IMR-90 (cell line): ENCODE data around the gene PLCB3. TPM values are rescaled to one million over a fixed set of nuclear protein-coding genes. Genes with fewer than 3 reads are reported as not detected.

ENCODE experiments used
- ATAC-seq: fragments of 200-7000 bp; cut with Tn5 transposase; 2 replicates; pipeline ENCODE4 v1.9.1; 2020; ENCODE audit warnings: low read depth, mild to moderate bottlenecking, moderate library complexity
- BruUV-seq: library from RNA; stranded (reverse); fragments of 400-500 nt; replicated peaks from 2 replicates; lab custom pipeline; 2021; lab: Mats Ljungman, UMichigan
- CTCF ChIA-PET: fragments of 300-600 bp; formaldehyde crosslinking; extraction: SDS; loops from one replicate; lab custom pipeline; 2021; ENCODE audit warnings: antibody characterized with exemption; lab: Yijun Ruan, JAX
- POLR2A ChIA-PET: fragments of 300-600 bp; sonication (Branson Sonifier 250); formaldehyde crosslinking; loops from one replicate; lab custom pipeline; 2022; ENCODE audit warnings: antibody characterized with exemption; ENCODE audit not compliant: unreplicated experiment; lab: Charles Lee
- DNase-seq: peaks from one replicate; pipeline ENCODE4 v3.0.0; 2013
- H2AFZ ChIP-seq: replicated peaks from 2 replicates; pipeline ENCODE3; 2013; ENCODE audit warnings: low read length, mild to moderate bottlenecking; ENCODE audit not compliant: poor library complexity
- H2AK5ac ChIP-seq: 2 replicates; pipeline ENCODE4 v1.6.1; 2013; ENCODE audit warnings: low read depth, low read length, inconsistent platforms
- H2AK9ac ChIP-seq: replicated peaks from 2 replicates; pipeline ENCODE3; 2013; ENCODE audit warnings: mild to moderate bottlenecking, low read depth, low read length, moderate library complexity; ENCODE audit not compliant: poor library complexity
- H2BK120ac ChIP-seq: 2 replicates; pipeline ENCODE4 v1.6.1; 2013; ENCODE audit warnings: low read depth, low read length, inconsistent platforms
- H2BK15ac ChIP-seq: 3 replicates; pipeline ENCODE4 v1.6.1; 2013; ENCODE audit warnings: low read depth, low read length, inconsistent platforms
- H2BK20ac ChIP-seq: 2 replicates; pipeline ENCODE4 v1.6.1; 2013; ENCODE audit warnings: low read depth, mild to moderate bottlenecking, inconsistent platforms, low read length, moderate library complexity
- H2BK5ac ChIP-seq: 2 replicates; pipeline ENCODE4 v1.6.1; 2013; ENCODE audit warnings: mild to moderate bottlenecking, low read depth, low read length, inconsistent platforms; ENCODE audit not compliant: poor library complexity, severe bottlenecking
- H3K14ac ChIP-seq: replicated peaks from 2 replicates; pipeline ENCODE4 v1.6.1; 2013; ENCODE audit warnings: low read depth, low read length, inconsistent platforms
- H3K18ac ChIP-seq: 2 replicates; pipeline ENCODE4 v1.6.1; 2013; ENCODE audit warnings: low read depth, low read length, control low read depth
- H3K23ac ChIP-seq: 2 replicates; pipeline ENCODE4 v1.6.1; 2013; ENCODE audit warnings: low read depth, low read length, inconsistent platforms
- H3K27ac ChIP-seq: 2 replicates; pipeline ENCODE4 v1.5.1; 2013; ENCODE audit warnings: mild to moderate bottlenecking, control low read depth, low read length; ENCODE audit not compliant: insufficient read depth
- H3K27me3 ChIP-seq: 2 replicates; pipeline ENCODE4 v1.6.1; 2013; ENCODE audit warnings: low read length; ENCODE audit not compliant: control insufficient read depth, insufficient read depth
- H3K36me3 ChIP-seq: 2 replicates; pipeline ENCODE4 v1.6.1; 2013; ENCODE audit warnings: low read length, mixed read lengths; ENCODE audit not compliant: control insufficient read depth, insufficient read depth
- H3K4ac ChIP-seq: 2 replicates; pipeline ENCODE4 v1.6.1; 2013; ENCODE audit warnings: low read depth, low read length, inconsistent platforms
- H3K4me1 ChIP-seq: 2 replicates; pipeline ENCODE4 v1.6.1; 2013; ENCODE audit warnings: low read length, mixed read lengths; ENCODE audit not compliant: control insufficient read depth, insufficient read depth
- H3K4me2 ChIP-seq: 2 replicates; pipeline ENCODE4 v1.6.1; 2013; ENCODE audit warnings: low read depth, mild to moderate bottlenecking, control low read depth, low read length, moderate library complexity
- H3K4me3 ChIP-seq: 2 replicates; pipeline ENCODE4 v1.5.1; 2013; ENCODE audit warnings: low read depth, mild to moderate bottlenecking, control low read depth, low read length, moderate library complexity; ENCODE audit not compliant: insufficient read depth
- H3K56ac ChIP-seq: 2 replicates; pipeline ENCODE4 v1.6.1; 2013; ENCODE audit warnings: low read length, inconsistent platforms; ENCODE audit not compliant: insufficient read depth; ENCODE audit errors: extremely low read depth
- H3K79me1 ChIP-seq, 2 experiments: 2 replicates each; pipeline ENCODE4 v1.6.1; 2013; ENCODE audit warnings: low read length in 2 of 2, inconsistent platforms in 1 of 2, low read depth in 1 of 2
- H3K9ac ChIP-seq: 2 replicates; pipeline ENCODE4 v1.6.1; 2013; ENCODE audit warnings: low read depth, low read length, control low read depth
- H3K9me1 ChIP-seq: 2 replicates; pipeline ENCODE4 v1.6.1; 2013; ENCODE audit warnings: low read length, inconsistent platforms; ENCODE audit not compliant: insufficient read depth
- H3K9me3 ChIP-seq: 2 replicates; pipeline ENCODE4 v1.6.1; 2013; ENCODE audit warnings: low read length; ENCODE audit not compliant: control insufficient read depth, insufficient read depth
- H4K20me1 ChIP-seq: 2 replicates; pipeline ENCODE4 v1.6.1; 2013; ENCODE audit warnings: low read length, inconsistent platforms; ENCODE audit not compliant: insufficient read depth
- H4K5ac ChIP-seq: 2 replicates; pipeline ENCODE4 v1.6.1; 2013; ENCODE audit warnings: mild to moderate bottlenecking, low read depth, low read length, control low read depth
- H4K8ac ChIP-seq, 2 experiments: 2 replicates each; pipeline ENCODE4 v1.6.1; 2013; ENCODE audit warnings: low read depth in 2 of 2, low read length in 2 of 2, control low read depth in 1 of 2, inconsistent platforms in 1 of 2
- H4K91ac ChIP-seq: 2 replicates; pipeline ENCODE4 v1.6.1; 2013; ENCODE audit warnings: low read depth, low read length, inconsistent platforms; ENCODE audit not compliant: insufficient read depth
- BHLHE40 ChIP-seq: fragments of 150-350 bp; IDR thresholded peaks from 2 replicates; pipeline ENCODE4 v1.6.1; 2016; ENCODE audit warnings: mild to moderate bottlenecking, low read depth, low read length
- CEBPB ChIP-seq: IDR thresholded peaks from 2 replicates; pipeline ENCODE4 v1.6.1; 2012; ENCODE audit warnings: low read depth, low read length, improper control_type of control experiment
- CHD1 ChIP-seq: IDR thresholded peaks from 2 replicates; pipeline ENCODE4 v1.6.1; 2012; ENCODE audit warnings: low read depth, low read length, improper control_type of control experiment
- FOS ChIP-seq: fragments of 150-350 bp; IDR thresholded peaks from 2 replicates; pipeline ENCODE4 v1.6.1; 2016; ENCODE audit warnings: low read depth, low read length
- MAZ ChIP-seq: IDR thresholded peaks from 2 replicates; pipeline ENCODE4 v1.6.1; 2012; ENCODE audit warnings: low read depth, mild to moderate bottlenecking, low read length, improper control_type of control experiment, moderate library complexity, borderline replicate concordance
- MXI1 ChIP-seq: IDR thresholded peaks from 2 replicates; pipeline ENCODE4 v1.6.1; 2012; ENCODE audit warnings: low read depth, mild to moderate bottlenecking, low read length, moderate library complexity, borderline replicate concordance
- NFE2L2 ChIP-seq: fragments of 150-350 bp; IDR thresholded peaks from 2 replicates; pipeline ENCODE4 v1.6.1; 2016; ENCODE audit warnings: low read depth, mild to moderate bottlenecking, low read length
- POLR2A ChIP-seq: IDR thresholded peaks from 2 replicates; pipeline ENCODE4 v1.6.1; 2012; ENCODE audit warnings: mild to moderate bottlenecking, low read depth, low read length
- RCOR1 ChIP-seq: IDR thresholded peaks from 2 replicates; pipeline ENCODE4 v1.6.1; 2012; ENCODE audit warnings: mild to moderate bottlenecking, low read length, improper control_type of control experiment; ENCODE audit not compliant: insufficient replicate concordance
- RFX5 ChIP-seq: IDR thresholded peaks from 2 replicates; pipeline ENCODE4 v1.8.0; 2012; ENCODE audit warnings: low read depth, mild to moderate bottlenecking, low read length, moderate library complexity
- SMC3 ChIP-seq: fragments of 150-350 bp; IDR thresholded peaks from 2 replicates; pipeline ENCODE4 v1.6.1; 2016; ENCODE audit warnings: low read depth, mild to moderate bottlenecking, antibody characterized with exemption, low read length, moderate library complexity
- WGBS, 2 experiments: methylation state at CpG; one replicate each; pipeline versions ENCODE4 v1.1.5 to v1.1.7; 2013; ENCODE audit warnings: missing lambda C conversion rate in 2 of 2; ENCODE audit not compliant: insufficient read length in 1 of 2; ENCODE audit errors: extremely low coverage in 2 of 2; 5-methylcytosine and 5-hydroxymethylcytosine counted together
- dilution Hi-C: fragments of 300-500 bp; cut with HindIII; formaldehyde crosslinking; loops from one replicate; pipeline ENCODE4 v1.14.3; 2018; ENCODE audit warnings: low sequenced_read_pairs; ENCODE audit not compliant: unreplicated experiment
- in situ Hi-C: fragments of 300-500 bp; cut with MboI; formaldehyde crosslinking; loops from 3 replicates; pipeline ENCODE4 v1.14.3; 2019; ENCODE audit warnings: low sequenced_read_pairs, inconsistent platforms, mixed read lengths
- intact Hi-C: fragments of 100-400 bp; cut with micrococcal nuclease; formaldehyde crosslinking; loops from 2 replicates; pipeline ENCODE4 v1.10.0; 2022
- polyA plus RNA-seq, 3 experiments: library from polyadenylated mRNA; depleted of rRNA; stranded (reverse); fragments of >200 nt; gene quantifications; 2 replicates each; pipeline ENCODE4 v1.2.3, GENCODE V29; 2012; ENCODE audit warnings: low replicate concordance in 1 of 3
- total RNA-seq: library from RNA; depleted of rRNA; stranded (reverse); fragments of >200 nt; gene quantifications from 2 replicates; pipeline ENCODE4 v1.2.3, GENCODE V29; 2012
- TF ChIP-seq, protein P1 (sequence below): conservative IDR thresholded peaks from 2 replicates; pipeline ENCODE4 v1.5.1; 2012; ENCODE audit warnings: mild to moderate bottlenecking, low read depth, low read length, improper control_type of control experiment
- TF ChIP-seq, protein P2 (sequence below): fragments of 150-350 bp; IDR thresholded peaks from 2 replicates; pipeline ENCODE4 v1.6.1; 2016; ENCODE audit warnings: low read depth, mild to moderate bottlenecking, low read length, moderate library complexity, borderline replicate concordance

Gene PLCB3
- total and polyA plus RNA-seq, 2 of the 4 experiments (the other 2 are of a cell fraction) = 23.9 to 24.9 TPM

- dilution Hi-C loops = no loop called here
- Histone ChIP-seq H4K8ac (no peak overlapping the region), H3K4me1 (peaks cover 4% of the 10 kb centered on the region; the same call in 1 of the 2 replicates), H3K18ac (no peak overlapping the region), H3K9ac (no peak overlapping the region), H3K27me3 (peaks cover 74% of the 10 kb centered on the region), H3K4ac (no peak overlapping the region), H2BK20ac (no peak overlapping the region), H2AFZ (peak overlapping the region; percentile 72), H2AK5ac (no peak overlapping the region), H3K4me2 (peak overlapping the region; percentile 18; the same call in 1 of the 2 replicates), H3K79me1 (no peaks in the 10 kb centered on the region), H4K5ac (no peak overlapping the region), H3K27ac (no peak overlapping the region), H2BK15ac (no peak overlapping the region), H2BK120ac (no peak overlapping the region), H2BK5ac (no peak overlapping the region), H4K20me1 (peaks cover 5% of the 10 kb centered on the region; the same call in 1 of the 2 replicates), H3K14ac (no peak overlapping the region), H3K23ac (no peak overlapping the region), H3K56ac (no peak overlapping the region), H3K9me3 (no peaks in the 10 kb centered on the region), H2AK9ac (no peak overlapping the region), H3K9me1 (no peaks in the 10 kb centered on the region), H3K36me3 (no peaks in the 10 kb centered on the region), H3K4me3 (peak overlapping the region; percentile 24; the same call in 1 of the 2 replicates), H4K91ac (no peak overlapping the region)
- no TSS peak for BruUV-seq
- peak; percentile 35 for ATAC-seq
- DNase-seq = no peak
- TF ChIP-seq CHD1 (no peak), RFX5 (no peak), POLR2A (no peak), NFE2L2 (no peak), RCOR1 (no peak), CEBPB (no peak), MXI1 (no peak), BHLHE40 (no peak), FOS (no peak), SMC3 (no peak), MAZ (no peak)
- TF ChIP-seq, protein P1, sequence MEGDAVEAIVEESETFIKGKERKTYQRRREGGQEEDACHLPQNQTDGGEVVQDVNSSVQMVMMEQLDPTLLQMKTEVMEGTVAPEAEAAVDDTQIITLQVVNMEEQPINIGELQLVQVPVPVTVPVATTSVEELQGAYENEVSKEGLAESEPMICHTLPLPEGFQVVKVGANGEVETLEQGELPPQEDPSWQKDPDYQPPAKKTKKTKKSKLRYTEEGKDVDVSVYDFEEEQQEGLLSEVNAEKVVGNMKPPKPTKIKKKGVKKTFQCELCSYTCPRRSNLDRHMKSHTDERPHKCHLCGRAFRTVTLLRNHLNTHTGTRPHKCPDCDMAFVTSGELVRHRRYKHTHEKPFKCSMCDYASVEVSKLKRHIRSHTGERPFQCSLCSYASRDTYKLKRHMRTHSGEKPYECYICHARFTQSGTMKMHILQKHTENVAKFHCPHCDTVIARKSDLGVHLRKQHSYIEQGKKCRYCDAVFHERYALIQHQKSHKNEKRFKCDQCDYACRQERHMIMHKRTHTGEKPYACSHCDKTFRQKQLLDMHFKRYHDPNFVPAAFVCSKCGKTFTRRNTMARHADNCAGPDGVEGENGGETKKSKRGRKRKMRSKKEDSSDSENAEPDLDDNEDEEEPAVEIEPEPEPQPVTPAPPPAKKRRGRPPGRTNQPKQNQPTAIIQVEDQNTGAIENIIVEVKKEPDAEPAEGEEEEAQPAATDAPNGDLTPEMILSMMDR = no peak
- TF ChIP-seq, protein P2, sequence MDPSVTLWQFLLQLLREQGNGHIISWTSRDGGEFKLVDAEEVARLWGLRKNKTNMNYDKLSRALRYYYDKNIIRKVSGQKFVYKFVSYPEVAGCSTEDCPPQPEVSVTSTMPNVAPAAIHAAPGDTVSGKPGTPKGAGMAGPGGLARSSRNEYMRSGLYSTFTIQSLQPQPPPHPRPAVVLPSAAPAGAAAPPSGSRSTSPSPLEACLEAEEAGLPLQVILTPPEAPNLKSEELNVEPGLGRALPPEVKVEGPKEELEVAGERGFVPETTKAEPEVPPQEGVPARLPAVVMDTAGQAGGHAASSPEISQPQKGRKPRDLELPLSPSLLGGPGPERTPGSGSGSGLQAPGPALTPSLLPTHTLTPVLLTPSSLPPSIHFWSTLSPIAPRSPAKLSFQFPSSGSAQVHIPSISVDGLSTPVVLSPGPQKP = no peak
- WGBS, 2 experiments = 24% methylated on average over 16 of the region's 42 CpGs; no CpG with 5 or more reads in 1 of the 2 experiments
- CTCF ChIA-PET = interaction anchor here (1.1 kb wide), 1 partner anchor 8 kb away, joined by 5 read pairs; no protein-coding TSS in a partner anchor
- intact Hi-C loops = no loop called here
- POLR2A ChIA-PET = no interaction called here
- in situ Hi-C loops = no loop called here
These were observed 41.3 kb downstream of the PLCB3 start for GRCh38 chr11:64292460-64293254.
